Tibial artery (tissue), 4 donors: Measurements from ENCODE around the gene DHX35.

Experiments used
- DNase-seq, 2 donors: peaks; one replicate each; pipeline ENCODE4 v3.0.0-alpha.2; 2019
- H3K27ac ChIP-seq, 2 donors: fragments of 200-600 bp; sonication (generic) in 1 of 2; 1 replicate in 1 of 2; 2 replicates in 1 of 2; pipeline ENCODE4 v1.5.1; 2018 to 2019; ENCODE audit warnings: mild to moderate bottlenecking in 1 of 2
- H3K27me3 ChIP-seq, 2 donors: fragments of 200-600 bp; sonication (generic) in 1 of 2; one replicate each; pipeline versions ENCODE4 v1.5.1 to v1.6.0; 2016 to 2019
- H3K36me3 ChIP-seq, 3 donors: fragments of 200-600 bp; sonication (generic) in 2 of 3; one replicate each; pipeline ENCODE4 v1.5.1; 2016 to 2019; ENCODE audit warnings: mild to moderate bottlenecking in 2 of 3
- H3K4me1 ChIP-seq, 4 donors: fragments of 200-600 bp; sonication (generic) in 2 of 4; 1 replicate in 3 of 4; 2 replicates in 1 of 4; pipeline ENCODE4 v1.5.1; 2016 to 2019
- H3K4me3 ChIP-seq, 2 donors: fragments of 200-600 bp; sonication (generic) in 1 of 2; 1 replicate in 1 of 2; 2 replicates in 1 of 2; pipeline ENCODE4 v1.5.1; 2018 to 2019; ENCODE audit warnings: mild to moderate bottlenecking in 2 of 2
- H3K9me3 ChIP-seq, 3 donors: fragments of 200-600 bp; sonication (generic) in 1 of 3; one replicate each; pipeline ENCODE4 v1.5.1; 2016 to 2019
- intact Hi-C: fragments of 100-400 bp; cut with DNase I; formaldehyde crosslinking; loops from one replicate; pipeline ENCODE4 v1.15.0; 2023; ENCODE audit warnings: low total_unique reads
- TF ChIP-seq, protein P1 (sequence below), 2 experiments: fragments of 200-600 bp in 1 of 2; fragments of 450-650 bp in 1 of 2; IDR thresholded peaks; one replicate each; pipeline ENCODE4 v1.5.1; 2017 to 2019; ENCODE audit warnings: antibody characterized with exemption in 2 of 2, mild to moderate bottlenecking in 1 of 2, moderate library complexity in 1 of 2

Gene DHX35

DNA sequence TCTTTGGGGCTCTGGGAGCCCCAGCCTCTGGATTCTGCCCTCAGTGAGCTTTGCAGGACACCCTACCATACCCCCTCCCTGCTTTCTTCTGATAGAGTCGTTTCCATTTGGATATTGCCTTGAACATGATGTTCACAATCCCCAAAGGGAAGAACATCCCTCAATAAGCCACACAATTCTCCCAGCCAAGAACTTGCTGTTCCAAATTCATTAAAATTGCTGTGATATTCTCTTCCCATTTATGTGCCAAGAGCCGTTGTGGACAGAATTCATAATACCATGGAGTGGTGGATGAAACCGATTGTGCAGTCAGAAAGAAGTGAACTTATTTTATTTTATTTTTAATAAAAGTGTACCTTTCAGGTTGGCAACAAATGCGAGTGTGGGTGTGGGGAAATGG lies 95.8 kb downstream of the DHX35 start:
- Histone ChIP-seq H3K4me1 (no peaks in the 10 kb centered on the region), H3K9me3 (no peaks in the 10 kb centered on the region), H3K4me3 (no peak overlapping the region), H3K27ac (no peak overlapping the region), H3K36me3 (no peaks in the 10 kb centered on the region), H3K27me3 (peaks cover 0 to 3% of the 10 kb centered on the region in 2 donors)
- TF ChIP-seq, protein P1, sequence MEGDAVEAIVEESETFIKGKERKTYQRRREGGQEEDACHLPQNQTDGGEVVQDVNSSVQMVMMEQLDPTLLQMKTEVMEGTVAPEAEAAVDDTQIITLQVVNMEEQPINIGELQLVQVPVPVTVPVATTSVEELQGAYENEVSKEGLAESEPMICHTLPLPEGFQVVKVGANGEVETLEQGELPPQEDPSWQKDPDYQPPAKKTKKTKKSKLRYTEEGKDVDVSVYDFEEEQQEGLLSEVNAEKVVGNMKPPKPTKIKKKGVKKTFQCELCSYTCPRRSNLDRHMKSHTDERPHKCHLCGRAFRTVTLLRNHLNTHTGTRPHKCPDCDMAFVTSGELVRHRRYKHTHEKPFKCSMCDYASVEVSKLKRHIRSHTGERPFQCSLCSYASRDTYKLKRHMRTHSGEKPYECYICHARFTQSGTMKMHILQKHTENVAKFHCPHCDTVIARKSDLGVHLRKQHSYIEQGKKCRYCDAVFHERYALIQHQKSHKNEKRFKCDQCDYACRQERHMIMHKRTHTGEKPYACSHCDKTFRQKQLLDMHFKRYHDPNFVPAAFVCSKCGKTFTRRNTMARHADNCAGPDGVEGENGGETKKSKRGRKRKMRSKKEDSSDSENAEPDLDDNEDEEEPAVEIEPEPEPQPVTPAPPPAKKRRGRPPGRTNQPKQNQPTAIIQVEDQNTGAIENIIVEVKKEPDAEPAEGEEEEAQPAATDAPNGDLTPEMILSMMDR (IDR thresholded peaks at IDR 0.05) = no peak
- intact Hi-C loops = no loop called here
- no peak for DNase-seq

DNA sequence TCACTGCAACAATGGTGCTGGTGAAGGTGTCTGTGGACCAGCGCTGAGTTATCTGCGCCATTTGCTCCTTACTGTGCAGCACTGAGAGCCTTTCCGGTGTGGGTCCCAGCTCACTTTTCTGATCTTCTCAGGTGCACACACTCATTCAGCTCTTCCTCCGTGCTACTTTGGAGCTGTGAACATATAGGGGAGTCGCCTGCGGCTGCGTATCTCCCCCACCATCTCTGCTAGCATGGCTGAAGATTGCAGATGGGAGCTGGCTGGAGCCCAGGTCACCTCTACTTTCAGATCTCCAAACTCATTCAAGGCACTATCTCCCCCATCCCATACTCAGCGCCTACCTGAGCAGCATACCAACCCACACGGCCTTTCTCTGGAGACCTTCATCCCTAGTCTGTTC lies 96.9 kb downstream of the DHX35 start:
- Histone ChIP-seq H3K4me3 (no peak overlapping the region), H3K27me3 (peaks cover 0 to 6% of the 10 kb centered on the region in 2 donors), H3K4me1 (no peaks in the 10 kb centered on the region), H3K27ac (no peak overlapping the region), H3K9me3 (no peaks in the 10 kb centered on the region), H3K36me3 (no peaks in the 10 kb centered on the region)
- intact Hi-C loops = no loop called here
- DNase-seq = no peak
- TF ChIP-seq, protein P1 (IDR thresholded peaks at IDR 0.05) = no peak

DNA sequence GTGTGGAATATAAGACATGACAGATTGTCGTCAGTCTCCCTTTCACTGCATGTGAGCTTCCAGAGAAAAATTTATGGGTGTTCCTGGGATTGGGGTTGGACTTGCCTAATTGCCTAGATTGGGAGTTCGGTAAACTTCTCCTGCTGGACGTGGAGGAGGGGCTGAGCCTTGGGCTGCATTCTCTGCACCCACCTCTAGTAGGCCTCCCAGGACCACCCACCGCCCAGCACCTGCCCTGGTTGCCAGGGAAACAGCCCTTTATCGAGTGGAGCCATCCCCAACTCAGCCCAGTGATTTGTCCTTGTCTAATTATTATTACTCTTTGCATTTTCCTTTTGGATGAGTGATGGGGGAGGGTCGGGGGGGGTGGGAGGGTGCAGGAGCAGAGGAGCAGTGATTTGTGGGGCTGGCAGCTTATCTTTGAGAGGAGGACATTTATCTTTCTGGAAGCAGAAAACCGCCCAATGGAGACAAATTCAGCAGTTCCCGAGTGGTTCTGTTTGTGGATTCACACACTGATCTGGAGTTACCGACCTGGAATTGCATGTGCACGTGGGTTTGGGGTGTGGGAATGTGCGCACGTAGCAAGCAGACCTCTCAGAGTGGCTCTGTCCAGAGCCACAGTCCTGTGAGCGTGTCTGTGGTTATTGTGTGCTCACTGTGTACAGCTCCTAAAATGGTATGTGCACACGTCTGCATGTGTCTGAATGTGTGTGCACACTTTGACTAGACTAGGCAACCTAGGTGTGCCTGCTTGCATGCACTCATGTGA lies 104.5 kb downstream of the DHX35 start:
- H3K4me3 ChIP-seq = no peak overlapping the region
- no peaks in the 10 kb centered on the region for H3K36me3 ChIP-seq

DNA sequence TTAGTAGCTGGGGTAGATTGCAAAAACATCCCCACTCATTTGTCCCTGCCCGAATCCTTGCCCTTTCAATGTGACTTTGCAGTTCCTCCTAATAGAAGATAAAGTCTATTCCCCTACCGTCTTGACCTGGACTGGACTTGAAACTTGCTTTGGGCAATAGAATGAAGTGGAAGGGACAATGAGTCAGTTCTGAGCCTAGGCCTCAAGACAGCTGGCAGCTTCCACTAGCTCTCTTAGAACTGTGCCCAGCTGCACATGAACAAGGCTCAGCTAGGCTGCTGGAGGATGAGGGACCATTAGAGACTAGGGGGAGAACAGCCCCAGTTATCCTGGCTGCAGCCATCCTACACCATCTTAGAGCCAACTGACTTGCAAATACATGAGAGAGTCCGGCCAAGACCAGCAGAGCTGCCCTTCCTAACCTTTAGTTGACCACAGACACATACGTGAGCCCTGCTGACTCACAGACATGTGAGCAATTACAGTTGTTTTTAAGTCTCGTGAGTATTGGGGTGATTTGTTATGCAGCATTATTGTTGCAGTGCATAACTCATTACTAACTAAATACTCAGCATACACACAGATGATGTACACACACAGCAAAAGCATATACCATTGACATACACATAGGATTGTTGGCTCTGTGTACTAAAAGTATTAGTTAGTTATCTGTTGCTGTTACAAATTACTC lies 105.5 kb downstream of the DHX35 start:
- Histone ChIP-seq H3K4me1 (no peaks in the 10 kb centered on the region), H3K9me3 (peaks cover 0 to 9% (median 3%) of the 10 kb centered on the region in 3 donors), H3K27me3 (peaks cover 0 to 41% of the 10 kb centered on the region in 2 donors), H3K27ac (no peak overlapping the region), H3K4me3 (no peak overlapping the region), H3K36me3 (no peaks in the 10 kb centered on the region)
- DNase-seq = no peak
- TF ChIP-seq, protein P1 (IDR thresholded peaks at IDR 0.05) = no peak
- intact Hi-C loops = no loop called here

More for the DNA sequence above, 104.5 kb downstream of the DHX35 start:
- Histone ChIP-seq H3K27ac (no peak overlapping the region), H3K9me3 (peaks cover 0 to 9% (median 3%) of the 10 kb centered on the region in 3 donors), H3K27me3 (peaks cover 0 to 33% of the 10 kb centered on the region in 2 donors), H3K4me1 (no peaks in the 10 kb centered on the region)
- TF ChIP-seq, protein P1 (IDR thresholded peaks at IDR 0.05) = no peak
- intact Hi-C loops = no loop called here
- no peak for DNase-seq

DNA sequence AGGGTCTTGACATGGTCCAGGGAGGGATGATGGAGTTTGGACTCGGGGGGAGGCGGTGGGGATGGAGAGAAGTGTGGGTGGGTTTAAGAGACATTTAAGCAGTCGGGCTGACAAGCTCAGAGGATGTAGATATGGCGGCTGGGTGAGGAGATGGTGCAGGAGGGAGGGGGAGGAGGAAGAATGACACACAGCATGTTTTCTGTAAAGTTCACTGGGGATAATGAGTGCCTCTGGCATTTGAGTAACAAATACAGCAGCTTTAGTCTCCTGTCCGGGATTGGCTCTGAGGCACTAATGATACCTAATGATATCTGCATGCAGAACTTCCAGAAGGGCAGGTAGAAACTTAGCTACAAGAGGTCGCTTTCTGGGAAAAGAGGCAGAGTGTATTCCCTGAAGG lies 107.8 kb downstream of the DHX35 start:
- intact Hi-C loops = no loop called here
- no peak overlapping the region for H3K4me3 ChIP-seq
- H3K27ac ChIP-seq = no peak overlapping the region
- peaks cover 0 to 30% of the 10 kb centered on the region in 2 donors for H3K27me3 ChIP-seq
- H3K9me3 ChIP-seq = peaks cover 0 to 9% (median 3%) of the 10 kb centered on the region in 3 donors
- TF ChIP-seq, protein P1 (IDR thresholded peaks at IDR 0.05) = no peak
- H3K36me3 ChIP-seq = no peaks in the 10 kb centered on the region
- no peak for DNase-seq
- H3K4me1 ChIP-seq = no peaks in the 10 kb centered on the region
